Measurements from ENCODE around the gene CMIP. TPM values are rescaled to one million over a fixed set of nuclear protein-coding genes. Genes with fewer than 3 reads are reported as not detected.

CMIP gene
- total RNA-seq, 4 donors from 2014 or later = 44.6 to 152 (median 76.5) TPM

GRCh38 chr16:81458149-81458669, 13.6 kb downstream of the CMIP start:
- no peaks in the 10 kb centered on the region for H3K27me3 ChIP-seq
- no peak for TF ChIP-seq POLR2A (IDR thresholded peaks at IDR 0.05)
- TF ChIP-seq CTCF (IDR thresholded peaks at IDR 0.05) = no peak
- H3K36me3 ChIP-seq = no peaks in the 10 kb centered on the region
- peaks cover 0 to 88% (median 10%) of the 10 kb centered on the region in 4 donors for H3K4me1 ChIP-seq
- H3K27ac ChIP-seq = peak overlapping the region in 3 of 4 donors; percentile 78 to 85 (median 83)
- H3K9me3 ChIP-seq = no peaks in the 10 kb centered on the region
- no peak for DNase-seq
- H3K4me3 ChIP-seq = no peak overlapping the region

- peak overlapping the region in 1 of 4 donors; percentile 85 for H3K27ac ChIP-seq
Observed at GRCh38 chr16:81458827-81459598, 14.4 kb downstream of the CMIP start.

GRCh38 chr16:81460075-81460474, 15.5 kb downstream of the CMIP start:
- H3K4me1 ChIP-seq = peaks cover 0 to 80% (median 10%) of the 10 kb centered on the region in 4 donors
- H3K36me3 ChIP-seq = no peaks in the 10 kb centered on the region
- no peak for TF ChIP-seq POLR2A (IDR thresholded peaks at IDR 0.05)
- no peak for TF ChIP-seq CTCF (IDR thresholded peaks at IDR 0.05)
- no peak for DNase-seq
- H3K9me3 ChIP-seq = no peaks in the 10 kb centered on the region
- H3K27me3 ChIP-seq = no peaks in the 10 kb centered on the region
- no peak overlapping the region for H3K27ac ChIP-seq
- H3K4me3 ChIP-seq = no peak overlapping the region

More at GRCh38 chr16:81458827-81459598, 14.4 kb downstream of the CMIP start:
- peaks cover 0 to 86% (median 10%) of the 10 kb centered on the region in 4 donors for H3K4me1 ChIP-seq
- no peaks in the 10 kb centered on the region for H3K36me3 ChIP-seq
- TF ChIP-seq CTCF (IDR thresholded peaks at IDR 0.05) (no peak), POLR2A (IDR thresholded peaks at IDR 0.05) (no peak)
- no peak for DNase-seq
- H3K9me3 ChIP-seq = no peaks in the 10 kb centered on the region
- no peak overlapping the region for H3K4me3 ChIP-seq
- no peaks in the 10 kb centered on the region for H3K27me3 ChIP-seq

- TF ChIP-seq CTCF (IDR thresholded peaks at IDR 0.05) (no peak), POLR2A (IDR thresholded peaks at IDR 0.05) (no peak)
- no peak overlapping the region for H3K4me3 ChIP-seq
- no peak overlapping the region for H3K27ac ChIP-seq
- H3K27me3 ChIP-seq = no peaks in the 10 kb centered on the region
- peaks cover 0 to 75% (median 10%) of the 10 kb centered on the region in 4 donors for H3K4me1 ChIP-seq
- no peaks in the 10 kb centered on the region for H3K36me3 ChIP-seq
- H3K9me3 ChIP-seq = no peaks in the 10 kb centered on the region
- DNase-seq = no peak
Observed at GRCh38 chr16:81461243-81461642, 16.6 kb downstream of the CMIP start.

- H3K4me1 ChIP-seq = peaks cover 0 to 75% (median 10%) of the 10 kb centered on the region in 4 donors
- no peak overlapping the region for H3K4me3 ChIP-seq
- H3K27me3 ChIP-seq = no peaks in the 10 kb centered on the region
- H3K27ac ChIP-seq = no peak overlapping the region
- H3K36me3 ChIP-seq = no peaks in the 10 kb centered on the region
- DNase-seq = no peak
- H3K9me3 ChIP-seq = no peaks in the 10 kb centered on the region
- no peak for TF ChIP-seq CTCF (IDR thresholded peaks at IDR 0.05)
- no peak for TF ChIP-seq POLR2A (IDR thresholded peaks at IDR 0.05)
Observed at GRCh38 chr16:81461766-81462165, 17.2 kb downstream of the CMIP start.

All from Peyer's patch (tissue), 4 donors.